Sigmoid colon (tissue), 7 donors: ENCODE results near the gene PRLH. TPM values are rescaled to one million over a fixed set of nuclear protein-coding genes. Genes with fewer than 3 reads are reported as not detected.
A peak's percentile ranks its signal among the peaks of the same experiment; 100 is the strongest.
"Not testable (repeated sequence)": the region's sequence is repeated elsewhere in the genome, so short reads cannot be mapped to it uniquely, and the experiment has no call there.

Source experiments
- DNase-seq: peaks from one replicate; pipeline ENCODE4 v3.0.0-alpha.2; 2019
- H3K27ac ChIP-seq, 4 donors: fragments of 200-600 bp; sonication (generic); one replicate each; pipeline ENCODE4 v1.5.1; 2016 to 2019; ENCODE audit warnings: mild to moderate bottlenecking in 1 of 4
- H3K27me3 ChIP-seq, 3 donors: fragments of 200-600 bp; sonication (generic); one replicate each; pipeline ENCODE4 v1.5.1; 2019; ENCODE audit warnings: mild to moderate bottlenecking in 1 of 3
- H3K36me3 ChIP-seq, 4 donors: fragments of 200-600 bp; sonication (generic); one replicate each; pipeline ENCODE4 v1.5.1; 2016 to 2019
- H3K4me1 ChIP-seq, 4 donors: fragments of 200-600 bp; sonication (generic); one replicate each; pipeline ENCODE4 v1.5.1; 2017 to 2019
- H3K4me3 ChIP-seq, 4 donors: fragments of 200-600 bp; sonication (generic); one replicate each; pipeline ENCODE4 v1.5.1; 2017 to 2019; ENCODE audit warnings: mild to moderate bottlenecking in 2 of 4, moderate library complexity in 1 of 4
- H3K9me3 ChIP-seq, 4 donors: fragments of 200-600 bp in 3 of 4; sonication (generic) in 3 of 4; one replicate each; pipeline versions ENCODE4 v1.5.1 to v1.6.1; 2013 to 2019
- CTCF ChIP-seq, 4 experiments: fragments of 450-650 bp in 3 of 4; fragments of 200-600 bp in 1 of 4; IDR thresholded peaks; one replicate each; pipeline ENCODE4 v1.5.1; 2016 to 2019; ENCODE audit warnings: antibody characterized with exemption in 4 of 4, mild to moderate bottlenecking in 3 of 4, moderate library complexity in 2 of 4
- EP300 ChIP-seq, 4 donors: sonication (generic); formaldehyde crosslinking; IDR thresholded peaks; one replicate each; pipeline ENCODE4 v1.6.1; 2017; ENCODE audit warnings: antibody characterized with exemption in 4 of 4
- POLR2A ChIP-seq, 2 donors: fragments of 450-650 bp; IDR thresholded peaks; one replicate each; pipeline ENCODE4 v1.6.1; 2016; ENCODE audit warnings: antibody characterized with exemption in 2 of 2, mild to moderate bottlenecking in 2 of 2, moderate library complexity in 2 of 2
- POLR2AphosphoS5 ChIP-seq, 4 donors: sonication (generic); formaldehyde crosslinking; IDR thresholded peaks; one replicate each; pipeline ENCODE4 v1.6.1; 2017; ENCODE audit warnings: antibody characterized with exemption in 4 of 4
- WGBS, 2 donors: extraction: QIAGEN DNeasy Blood & Tissue Kit; methylation state at CpG; one replicate each; pipeline ENCODE4 v1.1.7; 2013; 5-methylcytosine and 5-hydroxymethylcytosine counted together
- intact Hi-C: fragments of 100-400 bp; cut with DNase I; formaldehyde crosslinking; loops from one replicate; pipeline ENCODE4 v1.15.1; 2023
- polyA plus RNA-seq, 3 donors: library from polyadenylated mRNA; stranded (reverse); fragments of 200-250 nt; gene quantifications; one replicate each; pipeline ENCODE4 v1.2.3, GENCODE V29; 2013
- total RNA-seq, 4 donors: library from RNA; depleted of rRNA; stranded (reverse); fragments of >200 nt; gene quantifications; one replicate each; pipeline ENCODE4 v1.1.0, GENCODE V29; 2016
- donor health status: healthy with polysubstance abuse.
- donor health status: Bipolar disorder and iron deficiency.
- donor health status: healthy.

The PRLH gene
- total and polyA plus RNA-seq, 7 donors: not detected

GRCh38 chr2:237603049-237603717, 36.8 kb downstream of the PRLH start:
- H3K36me3 ChIP-seq: no peaks in the 10 kb centered on the region
- DNase-seq: no peak
- H3K27me3 ChIP-seq: no peaks in the 10 kb centered on the region
- intact Hi-C loops: loop anchor here (5.0 kb wide), 1 partner anchor 144 kb away; no protein-coding TSS in a partner anchor
- H3K4me3 ChIP-seq: peak overlapping the region in 1 of 4 donors; percentile 4
- no peaks in the 10 kb centered on the region for H3K9me3 ChIP-seq
- H3K4me1 ChIP-seq: peaks cover 0 to 21% (median 17%) of the 10 kb centered on the region in 4 donors
- peak overlapping the region in 2 of 4 donors; percentile 23 to 44 for H3K27ac ChIP-seq
- TF ChIP-seq CTCF (IDR thresholded peaks at IDR 0.05) (no peak), EP300 (IDR thresholded peaks at IDR 0.05) (no peak), POLR2AphosphoS5 (IDR thresholded peaks at IDR 0.05) (no peak), POLR2A (IDR thresholded peaks at IDR 0.05) (no peak)
- 71 to 83% methylated on average over 13 of the region's 13 CpGs for WGBS, 2 donors

- DNase-seq: no peak
- no peaks in the 10 kb centered on the region for H3K9me3 ChIP-seq
- 27 to 44% methylated on average over 15 of the region's 15 CpGs for WGBS, 2 donors
- peaks cover 0 to 21% (median 17%) of the 10 kb centered on the region in 4 donors for H3K4me1 ChIP-seq
- intact Hi-C loops: loop anchor here (5.0 kb wide), 1 partner anchor 143 kb away; no protein-coding TSS in a partner anchor
- H3K27ac ChIP-seq: peak overlapping the region in 2 of 4 donors; percentile 32 to 44
- no peaks in the 10 kb centered on the region for H3K36me3 ChIP-seq
- peak; percentile 40 to 77 (median 57) for TF ChIP-seq POLR2AphosphoS5 (IDR thresholded peaks at IDR 0.05)
- TF ChIP-seq POLR2A (IDR thresholded peaks at IDR 0.05): no peak
- TF ChIP-seq EP300 (IDR thresholded peaks at IDR 0.05): peak in 1 of 4 donors; percentile 18
- TF ChIP-seq CTCF (IDR thresholded peaks at IDR 0.05): no peak
- peak overlapping the region in 1 of 4 donors; percentile 4 for H3K4me3 ChIP-seq
- no peaks in the 10 kb centered on the region for H3K27me3 ChIP-seq
Measured at GRCh38 chr2:237603718-237604362, 37.5 kb downstream of the PRLH start.

GRCh38 chr2:237604391-237604790, 38.0 kb downstream of the PRLH start:
- no peaks in the 10 kb centered on the region for H3K36me3 ChIP-seq
- no peak for DNase-seq
- WGBS, 2 donors: 88 to 95% methylated on average over 11 of the region's 11 CpGs
- H3K27ac ChIP-seq: peak overlapping the region in 1 of 4 donors; percentile 44
- H3K27me3 ChIP-seq: no peaks in the 10 kb centered on the region
- TF ChIP-seq EP300 (IDR thresholded peaks at IDR 0.05) (no peak), CTCF (IDR thresholded peaks at IDR 0.05) (no peak)
- intact Hi-C loops: loop anchor here (5.0 kb wide), 1 partner anchor 143 kb away; no protein-coding TSS in a partner anchor
- H3K4me3 ChIP-seq: no peak overlapping the region
- H3K9me3 ChIP-seq: no peaks in the 10 kb centered on the region
- peaks cover 0 to 18% (median 14%) of the 10 kb centered on the region in 4 donors for H3K4me1 ChIP-seq

GRCh38 chr2:237604960-237605359, 38.6 kb downstream of the PRLH start:
- H3K27ac ChIP-seq: no peak overlapping the region
- 72 to 94% methylated on average over 9 of the region's 9 CpGs for WGBS, 2 donors
- no peaks in the 10 kb centered on the region for H3K36me3 ChIP-seq
- intact Hi-C loops: loop anchor here (5.0 kb wide), 1 partner anchor 142 kb away; no protein-coding TSS in a partner anchor
- DNase-seq: no peak
- peak in 1 of 4 experiments; percentile 8 for TF ChIP-seq CTCF (IDR thresholded peaks at IDR 0.05)
- TF ChIP-seq EP300 (IDR thresholded peaks at IDR 0.05): no peak
- peaks cover 0 to 12% (median 8%) of the 10 kb centered on the region in 4 donors for H3K4me1 ChIP-seq
- no peaks in the 10 kb centered on the region for H3K9me3 ChIP-seq
- H3K27me3 ChIP-seq: no peaks in the 10 kb centered on the region
- H3K4me3 ChIP-seq: no peak overlapping the region

GRCh38 chr2:237606522-237606921, 40.1 kb downstream of the PRLH start:
- H3K9me3 ChIP-seq, H3K27me3 ChIP-seq, intact Hi-C loops, H3K4me1 ChIP-seq, H3K4me3 ChIP-seq, H3K27ac ChIP-seq, DNase-seq, H3K36me3 ChIP-seq: not testable (repeated sequence)
- 85 to 97% methylated on average over 4 of the region's 4 CpGs for WGBS, 2 donors
